Activated naive CD4-positive, alpha-beta T cell treated with anti-CD3 and anti-CD28 coated beads, Interleukin-2, amount 50 U/mL, for 72 hours (primary cell): ENCODE data around the gene ADAMTS1. TPM values are rescaled to one million over a fixed set of nuclear protein-coding genes. Genes with fewer than 3 reads are reported as not detected.

Experiments used
- ATAC-seq, 2 donors: fragments of 150-1000 bp; cut with Tn5 transposase; 2 replicates each; pipeline ENCODE4 v1.10.0; 2021; ENCODE audit warnings: mild to moderate bottlenecking in 2 of 2, moderate library complexity in 2 of 2
- DNase-seq, 2 donors: peaks; one replicate each; pipeline ENCODE4 v3.0.0; 2021 to 2022; ENCODE audit warnings: low spot score in 2 of 2
- H3K27ac Mint-ChIP-seq, 2 donors: one replicate each; pipeline ENCODE4 v1.8.0; 2022; ENCODE audit warnings: mild to moderate bottlenecking in 2 of 2, mixed read lengths in 2 of 2
- H3K36me3 Mint-ChIP-seq, 2 donors: one replicate each; pipeline ENCODE4 v1.8.0; 2022; ENCODE audit warnings: mixed read lengths in 2 of 2
- H3K9me3 Mint-ChIP-seq, 2 donors: one replicate each; pipeline ENCODE4 v1.8.0; 2022; ENCODE audit warnings: mixed read lengths in 2 of 2
- total RNA-seq, 2 donors: library from RNA; stranded (reverse); gene quantifications; one replicate each; pipeline ENCODE4 v1.2.3, GENCODE V29; 2022

The ADAMTS1 gene
- total RNA-seq, 2 donors from 2014 or later: 0.09 to 0.31 TPM

DNA sequence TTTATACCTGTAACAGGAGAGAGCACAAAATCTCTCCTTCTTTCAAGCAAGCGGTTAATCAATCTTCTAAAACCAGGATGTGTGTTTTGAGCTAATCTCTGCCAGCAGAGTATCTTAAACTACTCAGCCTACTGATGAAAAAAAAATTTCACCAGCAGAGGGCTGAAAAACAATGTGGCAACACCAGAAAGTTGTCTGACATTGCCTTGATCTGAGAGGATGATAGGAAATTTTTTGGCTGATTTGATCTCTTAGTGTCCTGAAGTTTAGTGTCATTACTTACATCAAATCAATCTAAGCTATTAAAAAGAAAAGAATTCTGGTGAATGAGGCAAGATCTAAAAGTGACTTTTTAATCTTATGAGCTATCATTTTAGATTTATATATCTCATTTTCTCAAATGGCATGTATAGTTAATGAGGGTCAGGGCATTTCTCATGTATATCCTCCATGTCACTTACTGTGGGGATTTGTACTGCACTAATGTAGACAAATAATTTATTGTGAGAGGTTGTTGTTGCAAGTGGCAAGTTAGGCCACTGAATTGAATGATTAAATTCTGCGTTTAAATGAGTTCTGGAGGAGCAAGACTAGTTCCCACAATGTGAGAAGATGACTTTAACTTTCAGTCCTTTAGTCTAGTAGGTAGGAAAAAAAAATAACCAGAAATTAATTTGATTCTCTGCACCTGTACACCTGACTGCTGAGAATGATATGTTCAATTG lies 10.9 kb downstream of the ADAMTS1 start:
- Mint-ChIP-seq H3K27ac (no peak overlapping the region), H3K9me3 (no peaks in the 10 kb centered on the region), H3K36me3 (no peaks in the 10 kb centered on the region)
- DNase-seq: no peak
- no peak for ATAC-seq

DNA sequence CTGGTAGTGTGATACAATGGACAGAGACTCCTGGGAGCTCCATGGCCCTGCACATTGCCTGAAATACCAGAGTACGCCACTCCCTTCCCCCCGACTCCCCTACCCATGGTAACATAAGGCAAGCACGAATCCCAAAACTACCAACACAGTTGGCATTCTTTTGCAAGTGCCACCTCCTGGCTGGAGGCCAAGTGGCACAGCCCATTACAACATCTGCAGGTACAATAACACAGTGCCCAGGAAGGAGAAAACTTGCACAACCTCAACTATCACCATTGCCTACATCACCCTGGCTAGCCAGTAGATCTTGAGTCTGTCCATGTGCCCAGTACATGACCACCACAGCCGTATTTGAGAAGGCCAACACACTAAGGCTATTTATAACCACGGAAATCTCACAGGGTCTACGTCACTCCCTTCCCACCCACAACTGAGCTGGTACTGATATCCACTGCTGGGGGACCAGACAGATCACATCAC lies 11.7 kb downstream of the ADAMTS1 start:
- ATAC-seq: no peak
- Mint-ChIP-seq H3K9me3 (no peaks in the 10 kb centered on the region), H3K36me3 (no peaks in the 10 kb centered on the region), H3K27ac (no peak overlapping the region)
- DNase-seq: no peak

DNA sequence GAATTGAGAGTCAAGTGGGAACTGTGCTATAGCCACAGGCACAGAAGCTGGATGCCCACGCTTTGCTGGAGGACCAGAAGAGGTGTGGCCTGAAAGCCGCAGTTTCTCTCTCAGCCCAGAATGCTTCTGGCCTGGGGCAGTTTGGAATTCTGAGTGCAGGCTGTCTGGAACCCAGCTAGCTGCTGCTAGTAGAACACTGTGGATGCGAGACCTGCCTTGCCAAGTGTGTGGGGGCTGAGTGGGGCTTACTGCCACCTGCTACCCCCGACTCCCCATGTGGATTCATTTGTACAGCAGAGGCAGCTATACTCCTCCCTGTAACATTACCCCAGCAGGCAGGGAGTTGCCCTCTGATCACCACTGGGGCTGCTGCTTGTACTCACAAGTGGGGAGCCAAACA lies 12.2 kb downstream of the ADAMTS1 start:
- Mint-ChIP-seq H3K36me3 (no peaks in the 10 kb centered on the region), H3K27ac (no peak overlapping the region), H3K9me3 (no peaks in the 10 kb centered on the region)
- DNase-seq (no peak), ATAC-seq (no peak)

DNA sequence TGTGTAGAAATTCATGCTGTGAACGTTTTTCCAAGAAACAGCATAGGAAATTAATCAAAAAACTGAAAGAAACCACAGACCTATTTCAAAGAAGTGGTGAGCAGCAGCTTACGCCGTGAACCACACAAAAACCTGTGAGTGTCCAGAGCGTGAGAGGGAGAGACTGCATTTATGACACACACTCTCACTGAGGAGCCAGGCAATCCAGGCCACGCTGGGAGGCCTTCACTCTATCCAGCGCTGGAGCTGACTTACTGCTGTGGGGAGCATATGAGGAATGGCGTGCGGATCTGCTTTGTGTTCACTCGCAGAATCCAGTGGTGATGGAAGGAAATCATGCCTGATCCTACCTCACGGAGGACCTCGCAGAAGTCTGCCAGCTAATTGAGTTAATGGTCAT lies 12.7 kb downstream of the ADAMTS1 start:
- ATAC-seq (no peak), DNase-seq (no peak)
- Mint-ChIP-seq H3K27ac (no peak overlapping the region), H3K9me3 (no peaks in the 10 kb centered on the region), H3K36me3 (no peaks in the 10 kb centered on the region)

DNA sequence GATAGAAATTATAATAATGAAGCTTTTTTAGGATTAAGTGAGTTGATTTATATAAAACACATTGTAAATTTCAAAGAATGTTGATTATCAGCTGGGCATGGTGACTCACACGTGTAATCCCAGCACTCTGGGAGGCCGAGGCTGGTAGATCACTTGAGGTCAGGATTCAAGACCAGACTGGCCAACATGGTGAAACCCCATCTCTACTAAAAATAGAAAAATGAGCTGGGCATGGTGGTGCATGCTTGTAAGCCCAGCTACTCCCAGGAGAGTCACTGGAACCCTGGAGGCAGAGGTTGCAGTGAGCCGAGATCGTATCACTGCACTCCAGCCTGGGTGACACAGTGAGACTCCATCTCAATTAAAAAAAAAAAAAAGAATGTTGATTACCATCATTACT lies 18.4 kb downstream of the ADAMTS1 start:
- Mint-ChIP-seq H3K27ac (no peak overlapping the region), H3K36me3 (no peaks in the 10 kb centered on the region), H3K9me3 (no peaks in the 10 kb centered on the region)
- no peak for DNase-seq
- ATAC-seq: no peak

DNA sequence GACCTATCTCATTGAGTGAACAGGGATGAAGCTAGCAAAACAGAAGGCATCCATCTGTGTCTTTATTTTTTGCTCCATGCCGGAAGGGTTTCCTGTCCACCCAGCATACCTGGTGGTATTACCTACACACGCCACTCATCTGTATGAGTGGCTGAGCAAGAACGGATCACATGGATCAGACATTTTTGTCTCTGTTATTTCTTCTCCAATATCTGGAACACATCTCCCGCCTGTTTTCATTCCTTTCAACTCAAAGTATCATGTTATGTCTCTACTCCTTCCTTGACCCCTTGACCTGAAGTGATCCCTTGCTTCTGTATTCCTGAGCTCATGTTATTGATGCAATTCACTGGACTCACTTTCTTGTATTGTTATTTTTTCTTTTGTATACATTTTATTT lies 24.7 kb downstream of the ADAMTS1 start:
- ATAC-seq (no peak), DNase-seq (no peak)
- no peaks in the 10 kb centered on the region for H3K36me3 Mint-ChIP-seq
- no peaks in the 10 kb centered on the region for H3K9me3 Mint-ChIP-seq
- H3K27ac Mint-ChIP-seq: no peak overlapping the region

DNA sequence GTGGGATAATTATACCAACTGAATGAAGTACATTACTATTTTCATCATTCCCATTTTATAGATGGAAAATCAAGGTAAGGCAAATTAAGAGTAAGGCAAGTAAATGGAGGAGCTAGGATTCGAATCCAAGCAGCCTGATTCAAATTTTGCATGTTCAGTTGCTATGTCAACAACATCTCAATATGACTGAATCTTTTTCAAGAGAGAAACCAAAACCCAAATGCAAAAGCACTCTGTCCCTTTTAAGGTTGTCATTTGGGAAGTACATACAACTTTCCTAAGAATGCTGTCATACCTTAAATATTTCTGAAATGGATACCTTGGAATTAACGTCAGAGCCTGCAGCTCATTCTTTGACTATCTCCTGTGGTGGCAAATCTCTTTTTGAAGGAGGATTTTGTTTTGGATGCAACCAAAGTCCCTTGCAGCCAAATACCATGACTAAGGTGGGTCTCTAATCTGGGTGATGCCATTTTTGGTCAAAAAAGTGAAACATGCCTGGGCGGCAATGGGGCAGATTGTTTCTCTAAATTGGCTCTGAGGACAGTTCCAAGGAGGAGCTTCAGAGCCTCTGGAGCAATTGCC lies 25.4 kb downstream of the ADAMTS1 start:
- ATAC-seq: no peak
- no peaks in the 10 kb centered on the region for H3K9me3 Mint-ChIP-seq
- H3K27ac Mint-ChIP-seq: no peak overlapping the region
- DNase-seq: no peak
- no peaks in the 10 kb centered on the region for H3K36me3 Mint-ChIP-seq

DNA sequence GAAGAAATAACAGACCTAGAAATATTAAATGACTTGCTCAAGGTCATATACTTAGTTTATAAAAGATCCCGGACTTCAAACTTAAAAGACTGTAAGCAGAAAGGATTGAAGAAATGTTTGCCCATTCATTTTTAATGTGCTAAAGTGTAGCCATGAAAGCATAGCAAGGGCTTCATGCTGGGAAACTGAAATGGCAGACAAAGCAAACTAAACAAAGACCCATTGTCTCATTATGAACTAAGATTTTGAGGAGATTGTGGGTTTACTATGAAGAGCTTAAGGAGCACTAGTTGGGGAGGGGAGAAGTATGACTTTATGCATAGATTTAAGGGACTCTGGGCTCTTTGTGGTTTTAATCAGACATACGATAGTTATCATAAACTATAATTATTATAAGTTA lies 26.3 kb downstream of the ADAMTS1 start:
- H3K27ac Mint-ChIP-seq: no peak overlapping the region
- no peaks in the 10 kb centered on the region for H3K36me3 Mint-ChIP-seq
- no peaks in the 10 kb centered on the region for H3K9me3 Mint-ChIP-seq
- DNase-seq: no peak
- no peak for ATAC-seq

DNA sequence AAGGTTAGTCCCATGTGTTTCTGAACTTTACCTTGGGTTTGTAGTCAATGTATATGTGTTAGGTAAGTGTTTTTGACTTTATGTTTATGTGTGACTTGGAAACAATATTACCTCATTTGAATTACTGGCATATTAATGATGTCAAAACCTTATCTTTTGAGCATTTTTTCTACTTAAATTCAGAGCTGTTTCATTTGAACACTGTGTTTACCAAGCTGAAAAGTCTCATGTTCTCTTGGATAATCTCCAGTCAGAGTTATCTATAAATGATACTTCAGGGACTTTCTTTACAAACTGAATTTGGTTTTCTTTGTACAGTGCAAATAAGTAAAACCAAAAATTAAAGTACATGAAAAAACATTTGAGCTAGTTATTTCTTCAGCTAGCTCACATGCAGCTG lies 30.0 kb downstream of the ADAMTS1 start:
- H3K36me3 Mint-ChIP-seq: no peaks in the 10 kb centered on the region
- no peak overlapping the region for H3K27ac Mint-ChIP-seq
- no peaks in the 10 kb centered on the region for H3K9me3 Mint-ChIP-seq
- ATAC-seq: no peak
- no peak for DNase-seq

DNA sequence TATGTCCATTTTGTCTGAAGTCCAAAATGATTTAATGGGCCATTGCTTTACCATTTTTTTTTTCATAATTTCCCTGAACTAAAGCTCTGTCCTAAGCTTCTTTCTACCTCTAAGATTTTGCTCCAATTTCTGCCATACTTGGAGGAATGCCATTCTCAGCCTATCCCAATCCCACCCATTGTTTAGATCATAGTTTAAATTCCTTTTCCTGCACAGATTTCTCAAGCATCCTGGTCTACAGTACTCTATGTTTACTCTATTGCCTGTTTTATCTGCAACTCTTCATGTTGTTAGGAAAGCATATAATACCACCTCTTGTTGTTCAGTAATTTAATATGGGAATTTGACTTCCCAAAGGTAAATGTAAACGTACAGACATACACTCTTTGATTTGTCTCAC lies 30.8 kb downstream of the ADAMTS1 start:
- no peak overlapping the region for H3K27ac Mint-ChIP-seq
- H3K9me3 Mint-ChIP-seq: no peaks in the 10 kb centered on the region

DNA sequence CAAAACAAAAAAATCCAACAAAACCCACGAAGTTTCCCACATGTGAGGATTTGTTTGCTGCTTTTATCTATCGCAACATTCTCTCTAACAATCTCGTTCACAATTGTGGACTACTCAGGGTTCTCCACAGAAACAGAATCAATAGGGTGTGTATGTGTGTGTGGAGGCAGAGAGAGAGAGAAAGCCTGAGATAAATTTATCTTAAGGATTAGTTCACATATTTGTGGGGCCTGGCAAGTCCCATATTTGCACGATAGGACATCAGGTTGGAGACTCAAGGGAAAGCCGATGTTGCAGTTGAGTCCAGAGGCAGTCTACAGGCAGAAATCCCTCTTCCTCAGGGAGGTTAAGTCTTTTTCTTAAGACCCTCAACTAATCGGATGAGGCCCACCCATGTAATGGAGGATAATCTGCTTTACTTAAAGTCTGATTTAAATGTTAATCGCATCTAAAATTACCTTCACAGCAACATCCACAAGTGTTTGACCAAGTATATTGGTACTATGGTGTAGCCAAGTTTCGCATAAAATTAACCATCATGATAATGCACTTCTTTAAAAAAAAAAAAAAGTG lies 31.7 kb downstream of the ADAMTS1 start:
- Mint-ChIP-seq H3K9me3 (no peaks in the 10 kb centered on the region), H3K36me3 (no peaks in the 10 kb centered on the region), H3K27ac (no peak overlapping the region)
- no peak for ATAC-seq
- no peak for DNase-seq

More for the DNA sequence above, 30.8 kb downstream of the ADAMTS1 start:
- ATAC-seq: no peak
- DNase-seq: no peak
- H3K36me3 Mint-ChIP-seq: no peaks in the 10 kb centered on the region

DNA sequence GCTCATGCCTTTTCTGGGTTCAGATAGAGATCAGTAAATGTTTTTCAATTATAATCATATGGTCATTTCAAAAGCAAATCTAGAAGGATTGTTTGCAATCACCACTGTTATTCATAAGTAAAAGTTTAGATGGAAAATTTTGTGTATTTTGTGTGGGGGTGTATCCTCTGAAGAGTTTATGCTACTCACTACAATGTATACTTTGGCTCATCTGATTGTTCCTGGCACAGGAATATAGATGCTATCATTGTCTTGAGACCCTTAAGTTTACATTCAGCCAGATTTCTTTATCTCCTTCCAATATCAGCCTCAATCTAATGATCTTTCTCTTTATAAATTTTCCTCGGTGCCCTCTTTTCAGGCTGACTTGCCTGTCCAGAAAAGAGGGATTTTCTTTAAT lies 33.0 kb downstream of the ADAMTS1 start:
- DNase-seq (no peak), ATAC-seq (no peak)
- Mint-ChIP-seq H3K36me3 (no peaks in the 10 kb centered on the region), H3K9me3 (no peaks in the 10 kb centered on the region), H3K27ac (no peak overlapping the region)

DNA sequence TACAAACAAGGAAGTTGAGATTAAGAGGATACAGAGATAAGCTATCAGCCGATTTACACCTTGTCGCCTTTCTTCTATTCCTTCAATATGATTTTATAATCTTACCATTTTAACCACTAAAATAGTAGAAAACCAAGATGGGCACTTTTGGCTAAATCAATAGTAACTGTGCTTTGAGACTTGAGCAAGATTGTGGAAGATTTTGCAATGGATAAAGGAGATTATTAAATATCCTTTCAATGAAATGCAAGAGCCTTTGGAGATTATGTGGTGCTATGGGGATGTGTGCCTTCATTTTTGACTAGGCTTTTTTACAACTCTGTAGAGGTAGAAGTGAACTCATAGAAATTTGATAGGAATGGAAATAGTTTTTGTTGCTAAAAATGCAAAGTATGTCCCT lies 33.7 kb downstream of the ADAMTS1 start:
- DNase-seq (no peak), ATAC-seq (no peak)
- Mint-ChIP-seq H3K36me3 (no peaks in the 10 kb centered on the region), H3K27ac (no peak overlapping the region), H3K9me3 (no peaks in the 10 kb centered on the region)

DNA sequence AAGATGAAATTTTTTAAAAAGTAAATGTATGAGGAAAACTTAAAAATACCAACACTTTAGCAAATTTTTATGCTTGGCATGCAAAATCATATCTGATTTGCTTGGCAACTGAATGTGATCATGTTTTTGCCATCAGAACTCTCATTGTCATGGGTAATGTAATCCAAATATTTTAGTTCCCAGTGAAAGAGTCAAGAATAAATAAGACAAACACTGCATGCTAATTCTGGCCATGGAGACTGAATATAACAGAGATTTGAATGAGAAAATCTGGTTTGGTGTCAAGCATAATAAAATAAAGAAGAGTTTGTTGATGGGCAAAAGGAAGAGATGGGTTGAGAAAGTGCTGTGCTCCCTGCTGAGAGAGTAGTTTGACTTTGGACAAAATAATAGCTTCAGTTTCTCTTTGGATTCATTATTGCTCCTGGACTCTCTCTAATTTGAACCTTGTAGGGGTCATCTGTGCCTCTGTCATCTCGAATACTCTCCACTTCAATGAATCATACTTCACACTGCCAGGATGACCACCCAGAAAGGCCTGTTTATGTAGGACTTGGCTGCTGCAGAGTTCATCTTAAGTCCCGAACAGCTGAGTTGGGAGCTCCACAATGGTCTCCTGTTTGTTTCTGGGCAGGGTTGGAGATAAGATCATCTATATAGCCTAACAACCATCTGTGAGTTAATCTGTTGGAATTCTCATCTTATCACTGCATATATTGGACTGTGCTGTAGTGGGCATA lies 34.4 kb downstream of the ADAMTS1 start:
- Mint-ChIP-seq H3K9me3 (no peaks in the 10 kb centered on the region), H3K36me3 (no peaks in the 10 kb centered on the region), H3K27ac (no peak overlapping the region)
- no peak for ATAC-seq
- no peak for DNase-seq

DNA sequence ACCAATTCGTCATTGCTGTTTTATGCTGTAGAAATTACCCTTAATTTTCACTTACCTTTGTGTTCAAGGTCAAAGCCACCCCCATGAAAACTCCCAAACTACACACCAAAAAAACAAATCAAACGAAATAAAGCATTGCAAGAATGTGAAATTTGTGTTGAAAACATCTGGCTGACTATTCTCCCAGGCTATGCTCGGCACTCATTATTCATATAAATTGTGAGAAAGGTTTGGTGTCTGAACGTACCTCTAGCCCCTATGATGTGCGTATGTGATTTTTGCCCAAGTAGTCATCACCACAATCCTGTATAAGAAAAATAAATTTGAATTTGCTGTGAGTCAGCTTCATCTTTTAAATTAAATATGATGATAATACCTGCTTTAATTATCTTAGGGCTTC lies 34.9 kb downstream of the ADAMTS1 start:
- ATAC-seq (no peak), DNase-seq (no peak)
- Mint-ChIP-seq H3K36me3 (no peaks in the 10 kb centered on the region), H3K27ac (no peak overlapping the region), H3K9me3 (no peaks in the 10 kb centered on the region)

DNA sequence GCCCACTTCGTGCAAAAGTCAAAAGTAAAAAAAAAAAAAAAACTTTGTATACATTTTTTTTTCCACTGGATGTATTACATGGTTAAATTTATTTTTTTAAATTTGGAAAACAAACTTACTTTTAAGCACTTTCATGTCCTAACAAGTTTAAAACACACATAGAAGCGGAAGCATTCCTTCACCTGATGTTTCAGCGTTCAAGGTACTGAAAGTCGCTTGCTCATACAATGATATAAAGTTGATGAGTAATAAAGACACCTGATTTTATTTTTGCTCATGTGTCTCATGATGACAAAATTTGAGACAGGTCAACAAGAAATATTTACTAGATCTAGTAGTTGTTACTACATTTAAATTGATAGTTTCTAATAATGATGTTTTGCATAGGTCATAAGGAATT lies 35.5 kb downstream of the ADAMTS1 start:
- ATAC-seq: no peak
- H3K36me3 Mint-ChIP-seq: no peaks in the 10 kb centered on the region
- no peaks in the 10 kb centered on the region for H3K9me3 Mint-ChIP-seq
- no peak for DNase-seq
- no peak overlapping the region for H3K27ac Mint-ChIP-seq

DNA sequence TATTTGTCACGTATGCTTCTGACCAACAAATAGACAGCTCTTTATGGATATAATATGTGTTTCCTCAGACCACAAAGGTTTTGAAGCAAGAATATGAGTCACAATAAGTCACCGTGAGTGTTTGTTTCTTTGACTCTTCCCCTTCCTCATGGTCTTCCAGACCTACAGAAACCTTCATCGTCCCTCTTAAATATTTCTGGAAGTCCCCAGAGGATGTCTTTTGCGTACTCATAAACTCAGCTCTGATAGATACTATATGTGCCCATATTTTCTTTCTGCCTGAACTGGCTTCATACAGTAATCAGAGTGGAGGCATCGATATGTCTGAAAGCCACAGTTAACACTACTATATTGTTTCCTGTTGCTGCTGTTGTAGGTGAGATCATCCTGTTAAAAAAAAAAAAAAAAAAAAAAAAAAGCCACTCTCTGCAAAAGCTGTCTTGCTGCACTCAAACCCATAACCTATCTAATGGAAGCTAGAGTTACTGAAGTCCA lies 38.4 kb downstream of the ADAMTS1 start:
- no peaks in the 10 kb centered on the region for H3K9me3 Mint-ChIP-seq
- no peak for DNase-seq
- no peaks in the 10 kb centered on the region for H3K36me3 Mint-ChIP-seq
- H3K27ac Mint-ChIP-seq: no peak overlapping the region
- ATAC-seq: peak in 1 of 2 donors; percentile 57
